Measurements from ENCODE around the gene NLN.

DNA sequence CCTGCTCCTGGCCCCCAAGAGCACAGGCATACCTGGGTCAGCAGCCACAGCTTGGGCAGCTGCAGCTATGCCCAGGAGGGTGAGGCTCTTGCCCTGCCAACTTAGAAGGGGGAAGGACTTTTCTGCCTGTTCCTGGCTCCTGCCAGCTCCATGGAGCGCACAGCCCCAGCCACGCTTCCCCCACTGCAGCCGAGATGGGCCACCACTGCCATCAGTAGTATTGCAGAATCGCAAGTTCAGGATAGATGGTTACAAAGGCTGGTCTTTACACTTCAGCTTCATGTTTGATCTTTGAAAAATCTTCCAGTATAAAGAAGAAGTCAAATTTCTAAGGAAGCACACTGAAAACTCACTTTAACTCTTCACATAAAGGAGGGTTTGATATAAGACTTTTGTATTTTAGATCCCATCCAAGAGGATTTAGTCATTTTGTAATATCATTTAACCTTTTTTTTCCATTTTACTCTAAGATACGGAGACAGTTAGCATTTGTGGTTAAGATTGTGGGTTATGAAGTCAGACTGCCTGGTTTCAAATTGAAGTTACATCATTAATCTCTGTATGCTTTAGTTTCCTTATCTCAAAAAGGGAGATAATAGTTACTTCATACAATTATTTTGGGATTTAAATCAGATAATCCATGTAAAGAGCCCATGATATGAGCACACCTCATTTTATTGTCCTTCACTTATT, 81.8 kb downstream of the NLN start:
- no peak for TF ChIP-seq POLR2A (IDR thresholded peaks at IDR 0.05; ENCODE audit: low read depth)
- TF ChIP-seq, protein P1, sequence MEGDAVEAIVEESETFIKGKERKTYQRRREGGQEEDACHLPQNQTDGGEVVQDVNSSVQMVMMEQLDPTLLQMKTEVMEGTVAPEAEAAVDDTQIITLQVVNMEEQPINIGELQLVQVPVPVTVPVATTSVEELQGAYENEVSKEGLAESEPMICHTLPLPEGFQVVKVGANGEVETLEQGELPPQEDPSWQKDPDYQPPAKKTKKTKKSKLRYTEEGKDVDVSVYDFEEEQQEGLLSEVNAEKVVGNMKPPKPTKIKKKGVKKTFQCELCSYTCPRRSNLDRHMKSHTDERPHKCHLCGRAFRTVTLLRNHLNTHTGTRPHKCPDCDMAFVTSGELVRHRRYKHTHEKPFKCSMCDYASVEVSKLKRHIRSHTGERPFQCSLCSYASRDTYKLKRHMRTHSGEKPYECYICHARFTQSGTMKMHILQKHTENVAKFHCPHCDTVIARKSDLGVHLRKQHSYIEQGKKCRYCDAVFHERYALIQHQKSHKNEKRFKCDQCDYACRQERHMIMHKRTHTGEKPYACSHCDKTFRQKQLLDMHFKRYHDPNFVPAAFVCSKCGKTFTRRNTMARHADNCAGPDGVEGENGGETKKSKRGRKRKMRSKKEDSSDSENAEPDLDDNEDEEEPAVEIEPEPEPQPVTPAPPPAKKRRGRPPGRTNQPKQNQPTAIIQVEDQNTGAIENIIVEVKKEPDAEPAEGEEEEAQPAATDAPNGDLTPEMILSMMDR (IDR thresholded peaks at IDR 0.05): no peak
- no peak for TF ChIP-seq EP300 (IDR thresholded peaks at IDR 0.05)
